Uterus (tissue), 4 donors: ENCODE data around the gene DAPP1. TPM values are rescaled to one million over a fixed set of nuclear protein-coding genes. Genes with fewer than 3 reads are reported as not detected.

Experiments used
- DNase-seq, 2 donors: peaks; one replicate each; pipeline ENCODE4 v3.0.0-alpha.2; 2019 to 2020
- H3K27ac ChIP-seq, 2 donors: fragments of 200-600 bp; sonication (generic); 1 replicate in 1 of 2; 2 replicates in 1 of 2; pipeline ENCODE4 v1.5.1; 2016 to 2018
- H3K27me3 ChIP-seq, 2 donors: fragments of 200-600 bp; sonication (generic); one replicate each; pipeline ENCODE4 v1.5.1; 2018 to 2019; ENCODE audit warnings: control low read depth in 1 of 2
- H3K36me3 ChIP-seq, 2 donors: fragments of 200-600 bp; sonication (generic); one replicate each; pipeline ENCODE4 v1.5.1; 2019; ENCODE audit warnings: control low read depth in 1 of 2
- H3K4me1 ChIP-seq, 2 donors: fragments of 200-600 bp; sonication (generic); one replicate each; pipeline ENCODE4 v1.5.1; 2018 to 2019; ENCODE audit warnings: control low read depth in 1 of 2
- H3K4me3 ChIP-seq, 2 donors: fragments of 200-600 bp; sonication (generic); 1 replicate in 1 of 2; 2 replicates in 1 of 2; pipeline ENCODE4 v1.5.1; 2018 to 2019; ENCODE audit warnings: mild to moderate bottlenecking in 1 of 2
- H3K9me3 ChIP-seq, 2 donors: fragments of 200-600 bp; sonication (generic); one replicate each; pipeline ENCODE4 v1.5.1; 2019; ENCODE audit warnings: control low read depth in 1 of 2
- POLR2A ChIP-seq, 2 donors: fragments of 450-650 bp; IDR thresholded peaks; one replicate each; pipeline ENCODE4 v1.6.1; 2016; ENCODE audit warnings: antibody characterized with exemption in 2 of 2, mild to moderate bottlenecking in 1 of 2, moderate library complexity in 1 of 2
- intact Hi-C: fragments of 100-400 bp; cut with DNase I; formaldehyde crosslinking; loops from one replicate; pipeline ENCODE4 v1.15.1; 2023; ENCODE audit warnings: low total_unique reads
- total RNA-seq, 4 donors: library from RNA; depleted of rRNA in 3 of 4; stranded (reverse); fragments of >200 nt in 3 of 4; gene quantifications; one replicate each; pipeline versions ENCODE4 v1.1.0 to v1.2.4, GENCODE V29; 2014 to 2023
- TF ChIP-seq, protein P1 (sequence below), 4 experiments: fragments of 200-600 bp in 2 of 4; fragments of 450-650 bp in 2 of 4; sonication (generic) in 2 of 4; IDR thresholded peaks; one replicate each; pipeline ENCODE4 v1.5.1; 2016 to 2019; ENCODE audit warnings: antibody characterized with exemption in 4 of 4, mild to moderate bottlenecking in 2 of 4, moderate library complexity in 1 of 4
- donor health status: DM: yes; HTN: yes; CAD: no.

The DAPP1 gene
- total RNA-seq, 4 donors from 2014 or later: 1.8 to 7.2 (median 2.8) TPM

- no peaks in the 10 kb centered on the region for H3K36me3 ChIP-seq
- intact Hi-C loops: no loop called here
- H3K27ac ChIP-seq: no peak overlapping the region
These were observed 1.0 kb upstream of the DAPP1 start for GRCh38 chr4:99815597-99816011.

DNA sequence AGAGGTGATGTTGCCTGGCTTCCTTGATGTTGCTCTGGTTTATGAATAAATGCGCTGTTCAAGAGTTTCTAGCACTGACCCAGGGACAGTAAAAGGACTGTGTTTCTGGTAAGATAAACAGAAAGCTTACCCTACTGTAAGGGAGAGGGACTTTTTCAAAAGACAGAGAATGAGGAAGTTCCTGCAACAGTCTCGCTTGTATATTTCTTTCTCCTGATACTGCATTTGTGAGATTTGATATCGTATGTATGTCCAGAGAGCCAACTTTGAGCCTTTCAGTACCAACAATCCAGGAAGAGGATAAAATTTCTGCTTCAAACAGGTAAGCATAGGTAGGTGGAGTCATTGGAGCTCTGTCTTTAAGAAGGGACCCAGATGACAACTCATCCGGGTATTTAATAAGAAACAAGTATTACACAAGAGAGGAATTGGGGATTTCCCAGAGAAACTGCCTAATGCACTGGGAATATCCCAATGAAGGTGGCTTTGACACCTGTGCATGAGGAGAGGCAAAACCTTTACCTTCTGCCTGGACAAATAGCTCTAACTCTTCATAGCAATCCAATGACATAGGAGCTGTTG is 773 bp downstream of the DAPP1 start:
- DNase-seq: no peak
- Histone ChIP-seq H3K9me3 (no peaks in the 10 kb centered on the region), H3K27me3 (no peaks in the 10 kb centered on the region), H3K36me3 (no peaks in the 10 kb centered on the region), H3K4me1 (no peaks in the 10 kb centered on the region), H3K4me3 (no peak overlapping the region), H3K27ac (peak overlapping the region in 1 of 2 donors; percentile 55)
- TF ChIP-seq, protein P1, sequence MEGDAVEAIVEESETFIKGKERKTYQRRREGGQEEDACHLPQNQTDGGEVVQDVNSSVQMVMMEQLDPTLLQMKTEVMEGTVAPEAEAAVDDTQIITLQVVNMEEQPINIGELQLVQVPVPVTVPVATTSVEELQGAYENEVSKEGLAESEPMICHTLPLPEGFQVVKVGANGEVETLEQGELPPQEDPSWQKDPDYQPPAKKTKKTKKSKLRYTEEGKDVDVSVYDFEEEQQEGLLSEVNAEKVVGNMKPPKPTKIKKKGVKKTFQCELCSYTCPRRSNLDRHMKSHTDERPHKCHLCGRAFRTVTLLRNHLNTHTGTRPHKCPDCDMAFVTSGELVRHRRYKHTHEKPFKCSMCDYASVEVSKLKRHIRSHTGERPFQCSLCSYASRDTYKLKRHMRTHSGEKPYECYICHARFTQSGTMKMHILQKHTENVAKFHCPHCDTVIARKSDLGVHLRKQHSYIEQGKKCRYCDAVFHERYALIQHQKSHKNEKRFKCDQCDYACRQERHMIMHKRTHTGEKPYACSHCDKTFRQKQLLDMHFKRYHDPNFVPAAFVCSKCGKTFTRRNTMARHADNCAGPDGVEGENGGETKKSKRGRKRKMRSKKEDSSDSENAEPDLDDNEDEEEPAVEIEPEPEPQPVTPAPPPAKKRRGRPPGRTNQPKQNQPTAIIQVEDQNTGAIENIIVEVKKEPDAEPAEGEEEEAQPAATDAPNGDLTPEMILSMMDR (IDR thresholded peaks at IDR 0.05): no peak
- no peak for TF ChIP-seq POLR2A (IDR thresholded peaks at IDR 0.05)
- intact Hi-C loops: no loop called here

More at GRCh38 chr4:99815597-99816011, 1.0 kb upstream of the DAPP1 start:
- H3K27me3 ChIP-seq: no peaks in the 10 kb centered on the region
- no peaks in the 10 kb centered on the region for H3K9me3 ChIP-seq
- H3K4me3 ChIP-seq: no peak overlapping the region
- no peak for TF ChIP-seq POLR2A (IDR thresholded peaks at IDR 0.05)
- TF ChIP-seq, protein P1 (IDR thresholded peaks at IDR 0.05): no peak
- H3K4me1 ChIP-seq: no peaks in the 10 kb centered on the region
- no peak for DNase-seq

- no peaks in the 10 kb centered on the region for H3K36me3 ChIP-seq
- no peak overlapping the region for H3K4me3 ChIP-seq
- peak overlapping the region in 1 of 2 donors; percentile 55 for H3K27ac ChIP-seq
- no peak for TF ChIP-seq POLR2A (IDR thresholded peaks at IDR 0.05)
- TF ChIP-seq, protein P1 (IDR thresholded peaks at IDR 0.05): no peak
- no peak for DNase-seq
- no peaks in the 10 kb centered on the region for H3K4me1 ChIP-seq
- intact Hi-C loops: no loop called here
- H3K9me3 ChIP-seq: no peaks in the 10 kb centered on the region
- H3K27me3 ChIP-seq: no peaks in the 10 kb centered on the region
These were observed 2.0 kb downstream of the DAPP1 start for GRCh38 chr4:99818661-99819060.

- H3K27me3 ChIP-seq: no peaks in the 10 kb centered on the region
These were observed 5.4 kb downstream of the DAPP1 start for GRCh38 chr4:99821918-99822503.

DNA sequence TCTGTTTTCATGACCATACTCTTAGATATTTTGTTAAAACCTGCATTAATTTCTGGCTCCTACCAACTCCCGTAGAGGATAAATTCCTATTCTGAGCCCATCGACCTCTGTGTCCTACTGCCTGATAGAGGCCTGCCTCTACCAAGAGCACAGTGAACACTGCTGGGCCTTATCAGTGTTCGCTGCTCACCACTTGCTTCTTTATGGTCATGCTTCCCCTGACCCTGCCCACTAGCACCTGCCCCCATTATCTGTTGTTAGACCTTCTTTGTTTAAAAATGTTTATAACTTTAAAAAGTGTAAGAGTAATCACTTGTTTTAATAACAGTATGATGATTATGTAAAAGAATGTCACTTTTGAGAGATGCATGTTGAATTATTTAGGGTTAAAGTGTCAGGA is 6.1 kb downstream of the DAPP1 start:
- Histone ChIP-seq H3K36me3 (no peaks in the 10 kb centered on the region), H3K4me3 (no peak overlapping the region), H3K9me3 (no peaks in the 10 kb centered on the region), H3K27me3 (no peaks in the 10 kb centered on the region), H3K27ac (no peak overlapping the region), H3K4me1 (no peaks in the 10 kb centered on the region)
- DNase-seq: no peak
- no peak for TF ChIP-seq POLR2A (IDR thresholded peaks at IDR 0.05)
- TF ChIP-seq, protein P1 (IDR thresholded peaks at IDR 0.05): no peak
- intact Hi-C loops: no loop called here

More at GRCh38 chr4:99821918-99822503, 5.4 kb downstream of the DAPP1 start:
- Histone ChIP-seq H3K36me3 (no peaks in the 10 kb centered on the region), H3K9me3 (no peaks in the 10 kb centered on the region), H3K4me1 (no peaks in the 10 kb centered on the region), H3K4me3 (no peak overlapping the region), H3K27ac (no peak overlapping the region)
- TF ChIP-seq POLR2A (IDR thresholded peaks at IDR 0.05): no peak
- TF ChIP-seq, protein P1 (IDR thresholded peaks at IDR 0.05): no peak
- intact Hi-C loops: no loop called here
- no peak for DNase-seq
